Fibroblast of mammary gland (primary cell): Measurements from ENCODE around the gene VPS13D.
"Not testable (repeated sequence)": the region's sequence is repeated elsewhere in the genome, so short reads cannot be mapped to it uniquely, and the experiment has no call there.

Experiments used
- DNase-seq: peaks from one replicate; pipeline ENCODE4 v3.0.0-alpha.2; 2010; ENCODE audit warnings: low read depth
- H3K4me3 ChIP-seq: 2 replicates; pipeline ENCODE4 v1.5.1; 2011; ENCODE audit warnings: low read depth, mild to moderate bottlenecking, low read length, moderate library complexity; ENCODE audit not compliant: control insufficient read depth
- TF ChIP-seq, protein P1 (sequence below): conservative IDR thresholded peaks from 2 replicates; pipeline ENCODE4 v1.5.1; 2011; ENCODE audit warnings: low read depth, low read length, inconsistent platforms; ENCODE audit not compliant: control insufficient read depth, insufficient read depth

Gene VPS13D

DNA sequence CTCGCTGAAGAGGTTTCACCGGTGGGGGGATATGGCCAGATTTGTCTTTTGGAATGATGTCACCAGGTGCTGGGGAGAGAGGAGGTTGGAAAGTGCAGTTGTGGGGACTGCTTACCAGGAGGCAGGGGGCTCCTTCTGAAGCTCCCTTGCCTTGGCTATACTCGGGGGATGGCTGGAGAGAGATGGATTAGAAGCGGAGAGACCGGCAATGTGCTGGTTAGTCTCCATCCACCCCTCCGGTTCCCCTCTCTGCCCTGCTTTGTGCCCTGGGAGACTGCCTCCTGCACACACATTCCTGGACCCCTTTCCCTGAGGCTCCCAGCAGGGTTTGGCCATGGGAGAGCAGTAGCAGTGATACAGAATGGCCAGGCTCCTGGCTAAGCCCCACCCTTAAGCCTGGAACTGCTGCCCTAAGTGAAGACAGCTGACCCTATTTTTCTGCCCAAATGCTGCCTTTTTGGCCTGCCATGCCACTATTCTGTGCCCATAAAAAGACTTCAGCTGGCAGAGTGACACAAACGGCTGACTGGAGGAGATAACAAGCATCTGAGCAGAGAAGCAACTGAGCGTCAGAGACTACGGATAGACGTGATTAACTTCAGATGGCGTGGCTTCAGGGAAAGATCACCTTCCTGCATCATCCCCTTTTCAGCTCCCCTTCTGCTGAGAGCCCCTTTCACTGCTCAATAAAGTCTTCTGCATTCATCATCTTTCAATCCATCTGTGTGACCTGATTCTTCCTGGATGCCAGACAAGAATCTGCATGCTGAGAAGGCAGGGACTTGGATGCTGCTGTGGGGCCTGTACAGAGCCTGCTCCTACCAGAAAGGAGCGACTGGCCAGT lies 14.5 kb upstream of the VPS13D start:
- DNase-seq, result no peak
- TF ChIP-seq, protein P1, sequence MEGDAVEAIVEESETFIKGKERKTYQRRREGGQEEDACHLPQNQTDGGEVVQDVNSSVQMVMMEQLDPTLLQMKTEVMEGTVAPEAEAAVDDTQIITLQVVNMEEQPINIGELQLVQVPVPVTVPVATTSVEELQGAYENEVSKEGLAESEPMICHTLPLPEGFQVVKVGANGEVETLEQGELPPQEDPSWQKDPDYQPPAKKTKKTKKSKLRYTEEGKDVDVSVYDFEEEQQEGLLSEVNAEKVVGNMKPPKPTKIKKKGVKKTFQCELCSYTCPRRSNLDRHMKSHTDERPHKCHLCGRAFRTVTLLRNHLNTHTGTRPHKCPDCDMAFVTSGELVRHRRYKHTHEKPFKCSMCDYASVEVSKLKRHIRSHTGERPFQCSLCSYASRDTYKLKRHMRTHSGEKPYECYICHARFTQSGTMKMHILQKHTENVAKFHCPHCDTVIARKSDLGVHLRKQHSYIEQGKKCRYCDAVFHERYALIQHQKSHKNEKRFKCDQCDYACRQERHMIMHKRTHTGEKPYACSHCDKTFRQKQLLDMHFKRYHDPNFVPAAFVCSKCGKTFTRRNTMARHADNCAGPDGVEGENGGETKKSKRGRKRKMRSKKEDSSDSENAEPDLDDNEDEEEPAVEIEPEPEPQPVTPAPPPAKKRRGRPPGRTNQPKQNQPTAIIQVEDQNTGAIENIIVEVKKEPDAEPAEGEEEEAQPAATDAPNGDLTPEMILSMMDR, result no peak
- H3K4me3 ChIP-seq, result no peak overlapping the region

DNA sequence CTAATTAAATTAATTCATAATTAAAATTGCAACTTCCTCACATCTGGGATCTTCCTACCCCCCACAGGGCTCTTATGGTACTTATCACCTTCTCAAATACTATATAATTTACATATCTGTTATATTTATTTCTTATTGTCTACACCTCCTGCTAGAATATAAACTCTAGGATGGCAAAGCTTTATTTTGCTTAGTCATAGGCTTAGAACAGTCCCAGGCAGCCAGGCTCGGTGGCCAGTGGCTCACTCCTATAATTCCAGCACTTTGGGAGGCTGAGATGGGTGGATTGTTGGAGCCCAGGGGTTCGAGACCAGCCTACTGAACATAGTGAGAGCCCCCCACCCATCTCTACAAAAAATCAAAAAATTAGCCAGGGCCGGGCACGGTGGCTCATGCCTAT lies 10.0 kb upstream of the VPS13D start:
- TF ChIP-seq, protein P1, result no peak
- DNase-seq, result no peak
- no peak overlapping the region for H3K4me3 ChIP-seq

DNA sequence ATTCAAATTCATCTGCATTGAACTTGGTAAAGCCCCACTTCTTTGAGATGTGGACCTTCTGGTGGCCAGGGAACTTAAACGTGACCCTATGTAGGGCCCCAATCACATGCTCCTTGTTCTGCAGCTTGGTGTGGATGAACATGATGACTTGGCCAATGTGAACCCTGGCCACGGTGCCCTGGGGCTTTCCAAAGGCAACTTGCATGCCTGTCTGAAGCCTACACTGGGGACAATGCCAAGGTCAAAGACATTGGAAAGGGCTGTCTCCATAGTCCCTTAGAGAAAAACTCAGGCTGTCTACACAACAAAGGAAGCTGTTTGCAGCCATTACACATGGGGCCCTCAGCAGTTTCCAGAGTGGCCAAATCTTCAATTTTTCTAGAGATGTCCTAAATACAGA lies 8.9 kb upstream of the VPS13D start:
- no peak for DNase-seq
- no peak overlapping the region for H3K4me3 ChIP-seq
- TF ChIP-seq, protein P1, result no peak

DNA sequence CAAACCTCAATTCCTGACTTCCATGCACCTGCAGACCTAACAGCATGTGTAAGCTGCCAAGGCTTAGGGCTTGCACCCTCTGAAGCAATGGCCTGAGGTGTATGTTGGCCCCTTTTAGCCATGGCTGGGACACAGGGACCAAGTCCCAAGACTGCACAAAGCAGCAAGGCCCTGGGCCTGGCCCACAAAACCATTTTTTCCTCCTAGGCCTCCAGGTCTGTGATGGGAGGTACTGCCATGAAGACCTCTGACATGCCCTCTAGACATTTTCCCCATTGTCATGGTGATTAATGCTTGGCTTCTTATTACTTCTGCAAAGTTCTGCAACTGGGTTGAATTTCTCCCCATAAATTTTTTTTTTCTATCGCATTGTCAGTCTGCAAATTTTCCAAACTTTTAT lies 7.1 kb upstream of the VPS13D start:
- DNase-seq, H3K4me3 ChIP-seq: not testable (repeated sequence)

DNA sequence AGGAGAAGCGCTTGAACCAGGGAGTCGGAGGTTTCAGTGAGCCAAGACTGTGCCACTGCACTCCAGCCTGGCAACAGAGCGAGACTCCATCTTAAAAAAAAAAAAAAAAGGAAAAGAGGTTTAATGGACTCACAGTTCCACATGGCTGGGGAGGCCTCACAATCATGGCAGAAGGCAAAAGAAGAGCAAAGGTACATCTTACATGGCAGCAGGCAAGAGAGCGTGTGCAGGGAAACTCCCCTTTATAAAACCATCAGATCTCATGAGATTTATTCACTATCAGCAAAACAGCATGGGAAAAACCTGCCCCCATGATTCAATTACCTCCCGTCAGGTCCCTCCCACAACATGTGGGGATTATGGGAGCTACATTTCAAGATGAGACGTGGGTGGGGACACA lies 5.7 kb upstream of the VPS13D start:
- H3K4me3 ChIP-seq, DNase-seq: not testable (repeated sequence)

DNA sequence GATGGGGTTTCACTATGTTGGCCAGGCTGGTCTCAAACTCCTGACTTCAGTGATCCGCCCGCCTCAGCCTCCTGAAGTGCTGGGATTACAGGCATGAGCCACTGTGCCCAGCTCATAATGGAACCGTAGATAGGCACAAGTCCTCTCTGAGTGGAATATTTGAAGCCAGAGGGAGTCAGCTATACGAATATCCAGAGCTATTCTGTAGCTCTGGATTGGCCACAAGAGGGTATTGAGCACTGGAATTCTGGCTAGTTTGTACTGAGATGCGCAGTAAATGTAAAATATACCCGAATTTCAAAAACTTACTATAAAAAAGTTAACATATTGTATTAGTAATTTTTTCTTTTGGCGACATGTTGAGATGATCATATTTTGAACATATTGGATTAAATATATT lies 851 bp upstream of the VPS13D start:
- H3K4me3 ChIP-seq, result no peak overlapping the region
- TF ChIP-seq, protein P1, result no peak

DNA sequence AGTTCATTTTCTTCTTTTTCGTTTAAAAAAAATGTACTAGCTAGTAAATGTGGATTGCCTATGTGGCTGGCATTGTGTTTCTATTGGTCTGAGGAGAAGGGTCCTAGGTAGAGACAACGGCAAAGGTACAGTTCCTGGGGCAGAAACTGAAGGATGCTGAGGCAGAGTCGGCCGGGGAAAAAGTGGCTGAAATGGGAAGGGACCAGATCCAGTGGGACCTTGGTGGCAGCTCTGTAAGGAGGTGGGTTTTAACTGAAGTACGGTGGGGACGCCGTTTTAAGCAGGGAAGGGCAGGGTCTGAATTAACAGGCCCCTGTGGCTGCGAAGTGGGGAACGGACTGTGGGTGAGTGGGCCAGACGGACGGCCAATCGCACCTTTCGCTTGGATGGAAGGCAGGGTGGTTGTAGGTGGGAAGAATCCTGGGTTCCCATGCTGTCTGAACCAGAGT lies 420 bp upstream of the VPS13D start:
- DNase-seq, result no peak
- no peak overlapping the region for H3K4me3 ChIP-seq
- TF ChIP-seq, protein P1, result no peak

More for the DNA sequence above, 851 bp upstream of the VPS13D start:
- no peak for DNase-seq
